Right lobe of liver (tissue), 4 donors: Measurements from ENCODE around the gene PAX2.

Experiments used
- CTCF ChIP-seq, 4 donors: fragments of 200-600 bp in 3 of 4; fragments of 450-650 bp in 1 of 4; IDR thresholded peaks; one replicate each; pipeline versions ENCODE4 v1.5.1 to v1.8.0; 2016 to 2022; ENCODE audit warnings: antibody characterized with exemption in 4 of 4, mild to moderate bottlenecking in 2 of 4
- POLR2A ChIP-seq: fragments of 450-650 bp; IDR thresholded peaks from one replicate; pipeline ENCODE4 v1.6.1; 2017; ENCODE audit warnings: antibody characterized with exemption, mild to moderate bottlenecking
- donor health status: DM: no; HTN: no; CAD: no.
- donor health status: DM: no; HTN: no; CAD: no.
- donor health status: DM: no; HTN: yes; CAD: no.

DNA sequence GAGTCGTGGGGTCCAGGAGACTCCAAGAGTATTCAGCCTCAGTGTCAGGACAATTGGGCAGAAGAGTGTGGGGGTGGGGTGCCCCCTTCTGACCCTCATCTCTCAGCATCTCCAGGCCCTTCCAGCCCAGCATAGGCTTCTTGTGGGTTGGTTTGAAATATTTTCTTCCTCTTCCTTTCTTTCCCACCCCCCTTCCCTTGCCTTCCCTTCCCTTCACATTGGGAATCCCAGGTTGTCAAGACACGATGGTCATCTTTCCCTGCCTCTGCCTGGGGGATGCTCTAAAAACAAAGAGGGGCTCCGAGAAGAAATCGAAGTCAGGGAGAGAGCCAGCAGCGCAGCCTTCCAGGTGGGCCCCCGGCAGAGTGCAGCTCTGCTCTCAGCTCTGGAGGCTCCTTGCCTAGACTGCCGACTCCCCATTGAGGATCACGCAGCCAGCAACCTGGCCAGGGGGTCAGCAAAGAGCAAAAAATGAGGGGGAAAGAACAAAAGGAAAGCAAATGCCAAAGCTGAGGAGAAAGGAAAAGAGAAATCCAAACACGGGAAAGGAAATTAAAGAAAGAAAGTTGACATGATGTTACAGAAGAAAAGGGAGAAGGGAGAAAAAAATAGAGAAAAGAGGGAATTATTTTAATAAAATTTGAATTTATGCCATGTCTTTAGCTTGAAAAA is 1.5 kb downstream of the PAX2 start:
- TF ChIP-seq CTCF (IDR thresholded peaks at IDR 0.05) (no peak), POLR2A (no peak)
